ENCODE results near the gene TRIM71. TPM values are rescaled to one million over a fixed set of nuclear protein-coding genes. Genes with fewer than 3 reads are reported as not detected.
A peak's percentile ranks its signal among the peaks of the same experiment; 100 is the strongest.

TRIM71 gene
- total RNA-seq, 4 donors from 2014 or later, result not detected

GRCh38 chr3:32818229-32818969 lies 602 bp downstream of the TRIM71 start:
- DNase-seq, result no peak
- WGBS, 2 donors (ENCODE audit: low coverage in 1 of 2), result 13% methylated on average over 30 of the region's 111 CpGs; no CpG with 5 or more reads in 1 of the 2 donors
- Histone ChIP-seq H3K27me3 (peaks cover 88% of the 10 kb centered on the region), H3K4me1 (peaks cover 4 to 38% (median 25%) of the 10 kb centered on the region in 4 donors), H3K27ac (no peak overlapping the region), H3K4me3 (peak overlapping the region in 2 of 4 donors; percentile 3 to 56), H3K36me3 (no peaks in the 10 kb centered on the region), H3K9me3 (no peaks in the 10 kb centered on the region)
- intact Hi-C loops (cut with DNase I; ENCODE audit: low total_unique reads) (no loop called here), in situ Hi-C loops (cut with MboI; ENCODE audit: low pct_ligation_motif_present in 1 of 4, low pct_unique_long_range_greater_than_20kb in 1 of 4, low sequenced_read_pairs in 3 of 4) (no loop called here)
- TF ChIP-seq POLR2A (IDR thresholded peaks at IDR 0.05), result no peak
- no peak for TF ChIP-seq POLR2AphosphoS5 (IDR thresholded peaks at IDR 0.05)
- no peak for TF ChIP-seq EP300 (IDR thresholded peaks at IDR 0.05; ENCODE audit: low read depth)

GRCh38 chr3:32818970-32819511 lies 1.2 kb downstream of the TRIM71 start:
- peaks cover 94% of the 10 kb centered on the region for H3K27me3 ChIP-seq
- 40 to 51% methylated on average over 6 to 25 of the region's 25 CpGs for WGBS, 2 donors (ENCODE audit: low coverage in 1 of 2)

GRCh38 chr3:32819551-32820348 lies 2.0 kb downstream of the TRIM71 start:
- no peak overlapping the region for H3K4me3 ChIP-seq
- no peak overlapping the region for H3K27ac ChIP-seq
- H3K9me3 ChIP-seq, result no peaks in the 10 kb centered on the region
- TF ChIP-seq EP300 (IDR thresholded peaks at IDR 0.05; ENCODE audit: low read depth) (no peak), POLR2AphosphoS5 (IDR thresholded peaks at IDR 0.05) (no peak), POLR2A (IDR thresholded peaks at IDR 0.05) (no peak), CTCF (IDR thresholded peaks at IDR 0.05) (no peak)
- in situ Hi-C loops (cut with MboI; ENCODE audit: low pct_ligation_motif_present in 1 of 4, low pct_unique_long_range_greater_than_20kb in 1 of 4, low sequenced_read_pairs in 3 of 4) (no loop called here), intact Hi-C loops (cut with DNase I; ENCODE audit: low total_unique reads) (no loop called here)
- peaks cover 4 to 38% (median 25%) of the 10 kb centered on the region in 4 donors for H3K4me1 ChIP-seq
- 57 to 73% methylated on average over 9 to 41 of the region's 41 CpGs for WGBS, 2 donors (ENCODE audit: low coverage in 1 of 2)
- H3K27me3 ChIP-seq, result peaks cover 100% of the 10 kb centered on the region
- DNase-seq, result no peak
- H3K36me3 ChIP-seq, result no peaks in the 10 kb centered on the region

More at GRCh38 chr3:32818970-32819511, 1.2 kb downstream of the TRIM71 start:
- intact Hi-C loops (cut with DNase I; ENCODE audit: low total_unique reads) (no loop called here), in situ Hi-C loops (cut with MboI; ENCODE audit: low pct_ligation_motif_present in 1 of 4, low pct_unique_long_range_greater_than_20kb in 1 of 4, low sequenced_read_pairs in 3 of 4) (no loop called here)
- no peak overlapping the region for H3K4me3 ChIP-seq
- no peaks in the 10 kb centered on the region for H3K9me3 ChIP-seq
- H3K36me3 ChIP-seq, result no peaks in the 10 kb centered on the region
- H3K4me1 ChIP-seq, result peaks cover 4 to 38% (median 25%) of the 10 kb centered on the region in 4 donors
- TF ChIP-seq CTCF (IDR thresholded peaks at IDR 0.05), result no peak
- TF ChIP-seq EP300 (IDR thresholded peaks at IDR 0.05; ENCODE audit: low read depth), result no peak
- TF ChIP-seq POLR2A (IDR thresholded peaks at IDR 0.05), result no peak
- no peak for TF ChIP-seq POLR2AphosphoS5 (IDR thresholded peaks at IDR 0.05)
- DNase-seq, result no peak
- no peak overlapping the region for H3K27ac ChIP-seq

- in situ Hi-C loops (cut with MboI; ENCODE audit: low pct_ligation_motif_present in 1 of 4, low pct_unique_long_range_greater_than_20kb in 1 of 4, low sequenced_read_pairs in 3 of 4) (no loop called here), intact Hi-C loops (cut with DNase I; ENCODE audit: low total_unique reads) (no loop called here)
- Histone ChIP-seq H3K27ac (no peak overlapping the region), H3K27me3 (peaks cover 99% of the 10 kb centered on the region), H3K9me3 (no peaks in the 10 kb centered on the region), H3K4me1 (peaks cover 4 to 38% (median 25%) of the 10 kb centered on the region in 4 donors), H3K36me3 (no peaks in the 10 kb centered on the region), H3K4me3 (no peak overlapping the region)
- no peak for DNase-seq
- WGBS, 2 donors (ENCODE audit: low coverage in 1 of 2), result 69 to 76% methylated on average over 2 of the region's 2 CpGs
- TF ChIP-seq CTCF (IDR thresholded peaks at IDR 0.05) (no peak), EP300 (IDR thresholded peaks at IDR 0.05; ENCODE audit: low read depth) (no peak), POLR2AphosphoS5 (IDR thresholded peaks at IDR 0.05) (no peak), POLR2A (IDR thresholded peaks at IDR 0.05) (no peak)
Observed at GRCh38 chr3:32820430-32820829, 2.6 kb downstream of the TRIM71 start.

Measured in transverse colon (tissue), 4 donors.